Omental fat pad (tissue), 4 donors: ENCODE data around the gene ATXN7L1. TPM values are rescaled to one million over a fixed set of nuclear protein-coding genes. Genes with fewer than 3 reads are reported as not detected.

Experiments used
- ATAC-seq: fragments of 150-250 bp; one replicate; pipeline ENCODE4 v1.9.1; 2016; ENCODE audit warnings: mild to moderate bottlenecking, moderate library complexity; ENCODE audit not compliant: low FRiP score
- DNase-seq: peaks from one replicate; pipeline ENCODE4 v3.0.0-alpha.2; 2019; ENCODE audit warnings: low spot score
- CTCF ChIP-seq, 3 donors: fragments of 450-650 bp; IDR thresholded peaks; one replicate each; pipeline ENCODE4 v1.5.1; 2016 to 2017; ENCODE audit warnings: antibody characterized with exemption in 3 of 3, mild to moderate bottlenecking in 3 of 3, moderate library complexity in 2 of 3
- total RNA-seq, 4 donors: library from RNA; depleted of rRNA; stranded (reverse); fragments of >200 nt; gene quantifications; one replicate each; pipeline ENCODE4 v1.1.0, GENCODE V29; 2016

Gene ATXN7L1
- total RNA-seq, 4 donors from 2014 or later, result 10.6 to 19.5 (median 12.2) TPM

DNA sequence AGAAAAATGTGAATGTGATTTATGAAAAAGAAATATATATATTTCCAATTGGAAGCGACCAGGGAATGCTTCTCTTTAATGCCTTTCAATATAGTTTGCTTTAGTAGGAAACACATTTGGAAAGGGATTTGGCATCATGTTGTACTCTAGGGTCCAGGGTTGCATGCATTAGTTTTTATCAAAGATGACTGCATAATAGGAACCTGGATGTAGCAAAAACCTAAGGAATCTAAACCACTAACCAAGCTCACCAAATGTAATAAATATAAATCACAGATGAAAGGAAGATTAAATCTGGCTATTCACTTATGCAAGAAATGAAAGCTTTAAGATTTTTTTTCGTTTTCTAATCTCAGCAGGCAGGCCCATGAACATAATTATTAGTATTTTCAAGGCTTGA lies 120.0 kb downstream of the ATXN7L1 start:
- DNase-seq (no peak), ATAC-seq (no peak)
- TF ChIP-seq CTCF (IDR thresholded peaks at IDR 0.05), result no peak

DNA sequence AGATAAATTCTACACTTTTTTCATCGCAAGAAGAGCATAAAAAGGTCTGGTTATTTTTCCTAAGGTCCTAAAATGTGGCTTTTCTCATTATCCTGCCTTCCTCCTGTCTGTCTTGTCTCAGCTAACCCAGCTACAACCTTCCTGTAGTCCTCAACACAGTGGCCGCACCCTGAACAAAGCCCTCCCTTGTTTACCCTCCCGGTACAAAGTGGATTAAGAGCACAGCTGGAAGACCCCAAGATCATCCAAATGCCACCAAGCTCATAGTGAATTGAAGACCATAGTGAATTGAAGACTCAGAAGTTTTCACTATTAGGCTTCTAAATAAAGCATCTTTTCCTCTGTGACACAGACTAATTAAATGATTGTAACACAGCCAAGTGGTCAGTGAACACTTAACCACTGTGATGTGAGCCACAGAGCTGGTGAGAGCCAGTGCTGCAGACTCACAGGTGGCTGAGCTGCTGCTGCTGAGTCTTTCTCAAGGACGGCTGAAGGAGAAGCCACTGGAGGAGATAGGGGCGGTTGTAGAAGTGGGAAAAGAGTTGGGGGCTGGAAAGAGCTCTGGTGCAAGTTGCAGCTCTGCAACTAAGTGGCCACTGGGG lies 123.6 kb downstream of the ATXN7L1 start:
- DNase-seq (no peak), ATAC-seq (no peak)
- TF ChIP-seq CTCF (IDR thresholded peaks at IDR 0.05), result no peak

DNA sequence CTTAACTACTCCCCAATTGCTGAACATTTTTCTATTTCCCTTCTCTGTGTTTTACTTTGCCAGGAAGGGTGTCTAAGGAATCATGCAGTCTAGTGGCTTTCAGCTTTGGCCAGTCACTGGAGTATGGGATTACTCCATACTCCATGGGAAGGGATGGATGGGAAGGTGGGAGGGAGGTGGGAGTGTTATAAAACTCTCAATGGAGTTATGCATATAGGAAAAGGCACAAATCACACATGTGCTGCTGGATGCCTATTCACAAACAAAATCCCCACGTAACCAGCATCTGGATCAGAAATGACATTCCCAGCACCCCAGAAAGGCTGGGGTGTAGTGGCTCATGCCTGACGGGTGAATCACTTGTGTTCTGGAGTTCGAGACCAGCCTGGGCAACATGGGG lies 125.3 kb downstream of the ATXN7L1 start:
- no peak for TF ChIP-seq CTCF (IDR thresholded peaks at IDR 0.05)
- DNase-seq (no peak), ATAC-seq (no peak)

DNA sequence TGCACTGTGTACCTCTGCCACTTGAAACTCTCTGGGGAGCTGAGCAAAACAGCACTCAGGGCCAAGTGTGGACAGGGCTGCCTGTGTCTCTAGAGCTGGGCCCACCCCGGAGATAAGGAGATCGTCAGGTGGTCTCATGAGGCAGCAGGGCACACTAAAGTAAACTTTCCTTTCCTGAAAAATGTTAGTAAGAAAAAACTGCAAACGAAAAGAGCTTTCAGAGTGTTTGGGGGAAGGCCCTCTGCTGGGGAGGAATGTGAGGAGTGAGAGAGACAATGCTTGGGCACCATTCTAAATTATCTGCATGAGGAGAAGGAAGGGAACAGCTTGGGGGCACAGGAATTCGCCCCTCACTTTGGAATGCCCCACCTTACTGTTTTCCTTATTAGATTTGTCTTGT lies 127.7 kb downstream of the ATXN7L1 start:
- no peak for ATAC-seq
- no peak for TF ChIP-seq CTCF (IDR thresholded peaks at IDR 0.05)
- DNase-seq, result no peak

DNA sequence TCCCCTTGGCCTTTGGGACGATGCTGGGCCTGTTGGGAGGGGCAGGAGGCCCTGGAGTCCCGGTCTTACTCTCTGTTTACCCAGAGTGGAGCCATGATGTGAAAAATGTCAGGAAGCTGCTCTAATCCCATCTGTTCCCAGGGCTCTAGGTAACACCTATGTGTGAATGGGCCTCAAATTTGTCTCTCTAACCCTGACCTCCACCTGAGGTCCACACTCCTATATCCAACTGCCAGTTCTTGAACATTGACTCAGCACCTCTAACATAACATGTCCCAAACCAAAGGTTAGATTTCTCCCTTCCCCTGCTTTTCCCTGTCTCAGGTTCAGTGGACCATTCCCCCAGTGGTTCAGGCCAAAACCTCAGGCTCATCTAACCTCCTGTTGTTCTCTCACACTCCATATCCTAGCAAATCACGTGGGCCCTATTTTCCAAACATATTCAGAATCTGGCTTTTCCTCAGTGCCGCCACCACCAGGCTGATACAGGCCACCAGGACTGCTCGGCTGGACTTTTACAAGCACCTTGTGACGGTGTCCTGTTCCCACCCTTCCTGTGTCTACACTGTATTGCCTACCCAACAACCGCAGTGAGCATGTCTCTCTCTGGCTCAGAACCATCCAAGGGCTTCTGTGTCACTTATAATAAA lies 130.6 kb downstream of the ATXN7L1 start:
- no peak for DNase-seq
- ATAC-seq, result no peak
- no peak for TF ChIP-seq CTCF (IDR thresholded peaks at IDR 0.05)

DNA sequence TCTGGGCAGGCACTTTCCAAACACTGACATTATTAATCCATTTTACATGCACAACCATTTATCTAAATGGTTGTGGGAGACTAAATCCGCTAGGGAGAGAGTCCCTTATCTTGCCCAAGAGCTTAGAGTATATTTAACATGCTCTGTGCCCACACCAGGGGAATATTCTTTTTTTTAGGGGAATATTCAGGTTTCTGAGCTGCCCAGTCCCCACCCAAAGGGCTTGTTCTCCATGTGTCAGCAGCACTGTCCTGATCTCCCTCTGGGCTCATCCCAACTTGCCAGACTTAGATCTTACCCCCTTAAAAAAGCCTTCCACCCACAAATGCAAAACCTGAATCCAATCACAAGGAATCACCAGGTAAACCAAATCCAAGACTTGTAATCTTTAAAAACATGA lies 132.1 kb downstream of the ATXN7L1 start:
- ATAC-seq (no peak), DNase-seq (no peak)
- TF ChIP-seq CTCF (IDR thresholded peaks at IDR 0.05), result no peak
